ENCODE results near the gene CAMKK2.

DNA sequence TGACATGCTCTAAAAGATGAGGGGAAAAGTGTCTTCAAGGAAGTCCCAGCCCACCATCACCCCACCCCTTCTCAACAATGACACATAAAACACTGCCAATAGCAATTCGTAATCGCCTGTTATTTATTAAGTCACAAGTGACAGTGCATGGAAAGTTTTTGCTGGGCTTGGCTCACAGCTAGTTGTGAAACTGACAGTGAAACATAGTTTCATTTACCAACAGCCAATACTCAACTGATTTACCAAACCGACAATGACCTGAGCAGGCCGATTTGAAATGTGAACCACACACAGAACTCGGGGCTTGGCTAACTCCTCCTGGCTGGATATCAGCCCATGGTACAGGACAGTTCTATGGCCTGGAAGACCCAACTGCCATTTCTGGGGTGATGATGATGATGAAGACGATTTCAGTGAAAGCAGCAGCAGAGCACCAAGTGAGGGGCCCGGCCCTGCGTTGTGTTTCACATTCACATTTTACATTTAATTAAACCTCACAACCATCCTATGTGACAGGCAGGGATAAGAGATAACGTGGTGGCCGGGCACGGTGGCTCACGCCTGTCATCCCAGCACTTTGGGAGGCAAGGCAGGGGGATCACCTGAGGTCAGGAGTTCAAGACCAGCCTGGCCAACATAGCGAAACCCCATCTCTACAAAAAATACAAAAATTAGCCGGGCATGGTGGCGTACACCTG lies 42.7 kb downstream of the CAMKK2 start:
- no peak for TF ChIP-seq CTCF (IDR thresholded peaks at IDR 0.05 in 8 of 11, conservative IDR thresholded peaks at IDR 0.05 in 3 of 11)
- TF ChIP-seq POLR2A (IDR thresholded peaks at IDR 0.05) = no peak
- no peak for TF ChIP-seq POLR2AphosphoS5 (IDR thresholded peaks at IDR 0.05)
